GM12891 (cell line): ENCODE measurements around the gene PGS1.

Experiments used
- POLR2A ChIP-seq: IDR thresholded peaks from 2 replicates; pipeline ENCODE4 v1.6.1; 2011; ENCODE audit warnings: low read depth, low read length, control low read depth
- TAF1 ChIP-seq: IDR thresholded peaks from 2 replicates; pipeline ENCODE4 v1.6.1; 2011; ENCODE audit warnings: low read depth, low read length, control low read depth

GRCh38 chr17:78408476-78409050 is 30.1 kb downstream of the PGS1 start:
- TF ChIP-seq POLR2A = no peak
- TF ChIP-seq TAF1 = no peak
